HepG2 (cell line): ENCODE measurements around the gene MRPL51. TPM values are rescaled to one million over a fixed set of nuclear protein-coding genes. Genes with fewer than 3 reads are reported as not detected.
A peak's percentile ranks its signal among the peaks of the same experiment; 100 is the strongest.

Source experiments
- CBX1 ChIP-seq: IDR thresholded peaks from one replicate; pipeline ENCODE4 v1.6.1; 2016; ENCODE audit warnings: antibody characterized with exemption, low read depth
- EP300 ChIP-seq, 3 experiments: sonication (generic) in 1 of 3; formaldehyde crosslinking in 1 of 3; IDR thresholded peaks; 2 replicates each; pipeline versions ENCODE4 v1.5.1 to v1.6.1; 2011 to 2020; ENCODE audit warnings: low read depth in 2 of 3, low read length in 2 of 3, borderline replicate concordance in 1 of 3, improper control_type of control experiment in 1 of 3, mild to moderate bottlenecking in 1 of 3, missing genetic modification reagents in 1 of 3, moderate library complexity in 1 of 3
- GTF3A ChIP-seq: sonication (generic); formaldehyde crosslinking; conservative IDR thresholded peaks from 2 replicates; pipeline ENCODE4 v1.4.0; 2020; ENCODE audit warnings: mild to moderate bottlenecking, missing genetic modification reagents
- KDM5B ChIP-seq: sonication (generic); formaldehyde crosslinking; IDR thresholded peaks from 2 replicates; pipeline ENCODE4 v1.4.0; 2020; ENCODE audit warnings: missing genetic modification reagents, mild to moderate bottlenecking, borderline replicate concordance
- MIER3 ChIP-seq: IDR thresholded peaks from 2 replicates; pipeline ENCODE4 v1.6.1; 2016; ENCODE audit warnings: missing compliant biosample characterization, borderline replicate concordance
- MTA1 ChIP-seq: sonication (generic); formaldehyde crosslinking; IDR thresholded peaks from 2 replicates; pipeline ENCODE4 v1.4.0; 2020; ENCODE audit warnings: missing genetic modification reagents, mild to moderate bottlenecking, borderline replicate concordance
- NFATC3 ChIP-seq: sonication (generic); formaldehyde crosslinking; IDR thresholded peaks from 2 replicates; pipeline ENCODE4 v1.5.1; 2020; ENCODE audit warnings: mild to moderate bottlenecking, missing genetic modification reagents
- NR2F1 ChIP-seq, 2 experiments: fragments of 450-650 bp in 1 of 2; formaldehyde crosslinking in 1 of 2; IDR thresholded peaks; 2 replicates each; pipeline versions ENCODE4 v1.5.0 to v1.6.1; 2016 to 2020; ENCODE audit warnings: mild to moderate bottlenecking in 1 of 2, missing compliant biosample characterization in 1 of 2, missing genetic modification reagents in 1 of 2, moderate library complexity in 1 of 2
- SATB2 ChIP-seq: sonication (generic); formaldehyde crosslinking; IDR thresholded peaks from 2 replicates; pipeline ENCODE4 v1.5.0; 2020; ENCODE audit warnings: missing genetic modification reagents
- STAT5B ChIP-seq: sonication (generic); formaldehyde crosslinking; IDR thresholded peaks from 2 replicates; pipeline ENCODE4 v1.4.0; 2020; ENCODE audit warnings: missing genetic modification reagents
- TMF1 ChIP-seq: sonication (generic); formaldehyde crosslinking; IDR thresholded peaks from 2 replicates; pipeline ENCODE4 v1.8.1; 2022; ENCODE audit warnings: low read depth, missing genetic modification reagents
- ZBTB21 ChIP-seq: sonication (generic); formaldehyde crosslinking; IDR thresholded peaks from 2 replicates; pipeline ENCODE4 v1.4.0; 2020; ENCODE audit warnings: missing genetic modification reagents
- ZNF460 ChIP-seq: sonication (generic); formaldehyde crosslinking; IDR thresholded peaks from 2 replicates; pipeline ENCODE4 v1.5.1; 2020; ENCODE audit warnings: missing genetic modification reagents, mild to moderate bottlenecking, borderline replicate concordance
- ZNF567 ChIP-seq: sonication (generic); formaldehyde crosslinking; IDR thresholded peaks from 2 replicates; pipeline ENCODE4 v1.8.1; 2023; ENCODE audit warnings: mild to moderate bottlenecking, missing genetic modification reagents, borderline replicate concordance
- ZNF607 ChIP-seq: sonication (generic); formaldehyde crosslinking; IDR thresholded peaks from 2 replicates; pipeline ENCODE4 v1.5.1; 2020; ENCODE audit warnings: missing genetic modification reagents, mild to moderate bottlenecking, borderline replicate concordance
- ZNF703 ChIP-seq: sonication (generic); formaldehyde crosslinking; IDR thresholded peaks from 2 replicates; pipeline ENCODE4 v1.5.1; 2020; ENCODE audit warnings: missing genetic modification reagents, mild to moderate bottlenecking, moderate library complexity, borderline replicate concordance
- ZNF768 ChIP-seq: sonication (generic); formaldehyde crosslinking; IDR thresholded peaks from 2 replicates; pipeline ENCODE4 v1.4.0; 2020; ENCODE audit warnings: missing genetic modification reagents
- polyA plus RNA-seq, 8 experiments: library from polyadenylated mRNA; depleted of rRNA in 3 of 8; stranded (reverse) in 7 of 8; unstranded in 1 of 8; fragments of >200 nt; fragmentation: Illumina TruSeq in 4 of 8; extraction: Trizol in 4 of 8; gene quantifications; 2 replicates each; pipeline versions ENCODE4 v1.2.1 to v1.2.3, GENCODE V29; 2011 to 2016; ENCODE audit warnings: low read depth in 4 of 8, missing spikeins in 1 of 8, mixed read lengths in 1 of 8; ENCODE audit not compliant: insufficient read depth in 1 of 8
- total RNA-seq, 5 experiments: library from RNA; depleted of rRNA; stranded (reverse); fragments of >200 nt; fragmentation: Illumina TruSeq; extraction: Trizol; gene quantifications; 2 replicates each; pipeline ENCODE4 v1.2.3, GENCODE V29; 2016; ENCODE audit warnings: low read depth in 1 of 5
- TF ChIP-seq, protein P1 (sequence below): conservative IDR thresholded peaks from 2 replicates; pipeline ENCODE4 v1.6.1; 2018; ENCODE audit warnings: missing genetic modification reagents
- TF ChIP-seq, protein P2 (sequence below): sonication (generic); formaldehyde crosslinking; IDR thresholded peaks from 2 replicates; pipeline ENCODE4 v1.5.0; 2020; ENCODE audit warnings: mild to moderate bottlenecking, missing genetic modification reagents
- TF ChIP-seq, protein P3 (sequence below): sonication (generic); formaldehyde crosslinking; IDR thresholded peaks from 2 replicates; pipeline ENCODE4 v1.5.0; 2020; ENCODE audit warnings: missing genetic modification reagents
- TF ChIP-seq, protein P4 (sequence below): sonication (generic); formaldehyde crosslinking; IDR thresholded peaks from 2 replicates; pipeline ENCODE4 v1.8.1; 2023; ENCODE audit warnings: missing genetic modification reagents, inconsistent platforms, borderline replicate concordance
- TF ChIP-seq, protein P5 (sequence below): sonication (generic); formaldehyde crosslinking; IDR thresholded peaks from 2 replicates; pipeline ENCODE4 v1.8.0; 2023; ENCODE audit warnings: mild to moderate bottlenecking, missing genetic modification reagents

MRPL51 gene
- total and polyA plus RNA-seq, 2 of the 13 experiments (the other 11 are each of a cell fraction or from before 2014, with no cell fraction given): 64.8 to 278 TPM

DNA sequence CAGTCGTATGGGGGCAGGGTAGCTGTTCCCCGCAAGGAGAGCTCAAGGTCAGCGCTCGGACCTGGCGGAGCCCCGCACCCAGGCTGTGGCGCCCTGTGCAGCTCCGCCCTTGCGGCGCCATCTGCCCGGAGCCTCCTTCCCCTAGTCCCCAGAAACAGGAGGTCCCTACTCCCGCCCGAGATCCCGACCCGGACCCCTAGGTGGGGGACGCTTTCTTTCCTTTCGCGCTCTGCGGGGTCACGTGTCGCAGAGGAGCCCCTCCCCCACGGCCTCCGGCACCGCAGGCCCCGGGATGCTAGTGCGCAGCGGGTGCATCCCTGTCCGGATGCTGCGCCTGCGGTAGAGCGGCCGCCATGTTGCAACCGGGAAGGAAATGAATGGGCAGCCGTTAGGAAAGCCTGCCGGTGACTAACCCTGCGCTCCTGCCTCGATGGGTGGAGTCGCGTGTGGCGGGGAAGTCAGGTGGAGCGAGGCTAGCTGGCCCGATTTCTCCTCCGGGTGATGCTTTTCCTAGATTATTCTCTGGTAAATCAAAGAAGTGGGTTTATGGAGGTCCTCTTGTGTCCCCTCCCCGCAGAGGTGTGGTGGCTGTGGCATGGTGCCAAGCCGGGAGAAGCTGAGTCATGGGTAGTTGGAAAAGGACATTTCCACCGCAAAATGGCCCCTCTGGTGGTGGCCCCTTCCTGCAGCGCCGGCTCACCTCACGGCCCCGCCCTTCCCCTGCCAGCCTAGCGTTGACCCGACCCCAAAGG is 42.1 kb upstream of the MRPL51 start (continued):
- no peak; the same call in 1 of the 2 replicates for TF ChIP-seq GTF3A
- no peak for TF ChIP-seq CBX1
- no peak for TF ChIP-seq ZNF768 (CRISPR knock-in tag)
- no peak for TF ChIP-seq NFATC3 (CRISPR knock-in tag)
- TF ChIP-seq KDM5B (CRISPR knock-in tag): no peak
- TF ChIP-seq MTA1: no peak
- no peak for TF ChIP-seq TMF1 (CRISPR knock-in tag)
- TF ChIP-seq, protein P1, sequence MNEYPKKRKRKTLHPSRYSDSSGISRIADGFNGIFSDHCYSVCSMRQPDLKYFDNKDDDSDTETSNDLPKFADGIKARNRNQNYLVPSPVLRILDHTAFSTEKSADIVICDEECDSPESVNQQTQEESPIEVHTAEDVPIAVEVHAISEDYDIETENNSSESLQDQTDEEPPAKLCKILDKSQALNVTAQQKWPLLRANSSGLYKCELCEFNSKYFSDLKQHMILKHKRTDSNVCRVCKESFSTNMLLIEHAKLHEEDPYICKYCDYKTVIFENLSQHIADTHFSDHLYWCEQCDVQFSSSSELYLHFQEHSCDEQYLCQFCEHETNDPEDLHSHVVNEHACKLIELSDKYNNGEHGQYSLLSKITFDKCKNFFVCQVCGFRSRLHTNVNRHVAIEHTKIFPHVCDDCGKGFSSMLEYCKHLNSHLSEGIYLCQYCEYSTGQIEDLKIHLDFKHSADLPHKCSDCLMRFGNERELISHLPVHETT (CRISPR knock-in tag): no peak
- TF ChIP-seq NR2F1 (CRISPR knock-in tag; IDR thresholded peaks at IDR 0.05): no peak
- TF ChIP-seq ZNF607: no peak
- no peak for TF ChIP-seq ZNF567 (CRISPR knock-in tag)
- TF ChIP-seq ZNF460: no peak
- TF ChIP-seq, protein P2, sequence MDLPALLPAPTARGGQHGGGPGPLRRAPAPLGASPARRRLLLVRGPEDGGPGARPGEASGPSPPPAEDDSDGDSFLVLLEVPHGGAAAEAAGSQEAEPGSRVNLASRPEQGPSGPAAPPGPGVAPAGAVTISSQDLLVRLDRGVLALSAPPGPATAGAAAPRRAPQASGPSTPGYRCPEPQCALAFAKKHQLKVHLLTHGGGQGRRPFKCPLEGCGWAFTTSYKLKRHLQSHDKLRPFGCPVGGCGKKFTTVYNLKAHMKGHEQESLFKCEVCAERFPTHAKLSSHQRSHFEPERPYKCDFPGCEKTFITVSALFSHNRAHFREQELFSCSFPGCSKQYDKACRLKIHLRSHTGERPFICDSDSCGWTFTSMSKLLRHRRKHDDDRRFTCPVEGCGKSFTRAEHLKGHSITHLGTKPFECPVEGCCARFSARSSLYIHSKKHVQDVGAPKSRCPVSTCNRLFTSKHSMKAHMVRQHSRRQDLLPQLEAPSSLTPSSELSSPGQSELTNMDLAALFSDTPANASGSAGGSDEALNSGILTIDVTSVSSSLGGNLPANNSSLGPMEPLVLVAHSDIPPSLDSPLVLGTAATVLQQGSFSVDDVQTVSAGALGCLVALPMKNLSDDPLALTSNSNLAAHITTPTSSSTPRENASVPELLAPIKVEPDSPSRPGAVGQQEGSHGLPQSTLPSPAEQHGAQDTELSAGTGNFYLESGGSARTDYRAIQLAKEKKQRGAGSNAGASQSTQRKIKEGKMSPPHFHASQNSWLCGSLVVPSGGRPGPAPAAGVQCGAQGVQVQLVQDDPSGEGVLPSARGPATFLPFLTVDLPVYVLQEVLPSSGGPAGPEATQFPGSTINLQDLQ: peak; percentile 26; the same call in 1 of the 2 replicates
- TF ChIP-seq STAT5B: no peak
- TF ChIP-seq, protein P3, sequence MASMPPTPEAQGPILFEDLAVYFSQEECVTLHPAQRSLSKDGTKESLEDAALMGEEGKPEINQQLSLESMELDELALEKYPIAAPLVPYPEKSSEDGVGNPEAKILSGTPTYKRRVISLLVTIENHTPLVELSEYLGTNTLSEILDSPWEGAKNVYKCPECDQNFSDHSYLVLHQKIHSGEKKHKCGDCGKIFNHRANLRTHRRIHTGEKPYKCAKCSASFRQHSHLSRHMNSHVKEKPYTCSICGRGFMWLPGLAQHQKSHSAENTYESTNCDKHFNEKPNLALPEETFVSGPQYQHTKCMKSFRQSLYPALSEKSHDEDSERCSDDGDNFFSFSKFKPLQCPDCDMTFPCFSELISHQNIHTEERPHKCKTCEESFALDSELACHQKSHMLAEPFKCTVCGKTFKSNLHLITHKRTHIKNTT (CRISPR knock-in tag): no peak
- no peak for TF ChIP-seq ZBTB21 (CRISPR knock-in tag)
- no peak for TF ChIP-seq ZNF703 (CRISPR knock-in tag)
- no peak for TF ChIP-seq EP300 (IDR thresholded peaks at IDR 0.05; ENCODE audit: low read depth in 2 of 2, low read length in 2 of 2)
- no peak for TF ChIP-seq EP300 (CRISPR knock-in tag; IDR thresholded peaks at IDR 0.05; ENCODE audit: borderline replicate concordance)
- no peak for TF ChIP-seq SATB2 (CRISPR knock-in tag)
- TF ChIP-seq, protein P4, sequence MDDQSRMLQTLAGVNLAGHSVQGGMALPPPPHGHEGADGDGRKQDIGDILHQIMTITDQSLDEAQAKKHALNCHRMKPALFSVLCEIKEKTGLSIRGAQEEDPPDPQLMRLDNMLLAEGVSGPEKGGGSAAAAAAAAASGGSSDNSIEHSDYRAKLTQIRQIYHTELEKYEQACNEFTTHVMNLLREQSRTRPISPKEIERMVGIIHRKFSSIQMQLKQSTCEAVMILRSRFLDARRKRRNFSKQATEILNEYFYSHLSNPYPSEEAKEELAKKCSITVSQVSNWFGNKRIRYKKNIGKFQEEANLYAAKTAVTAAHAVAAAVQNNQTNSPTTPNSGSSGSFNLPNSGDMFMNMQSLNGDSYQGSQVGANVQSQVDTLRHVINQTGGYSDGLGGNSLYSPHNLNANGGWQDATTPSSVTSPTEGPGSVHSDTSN (CRISPR knock-in tag): no peak; the same call in 1 of the 2 replicates
- TF ChIP-seq, protein P5, sequence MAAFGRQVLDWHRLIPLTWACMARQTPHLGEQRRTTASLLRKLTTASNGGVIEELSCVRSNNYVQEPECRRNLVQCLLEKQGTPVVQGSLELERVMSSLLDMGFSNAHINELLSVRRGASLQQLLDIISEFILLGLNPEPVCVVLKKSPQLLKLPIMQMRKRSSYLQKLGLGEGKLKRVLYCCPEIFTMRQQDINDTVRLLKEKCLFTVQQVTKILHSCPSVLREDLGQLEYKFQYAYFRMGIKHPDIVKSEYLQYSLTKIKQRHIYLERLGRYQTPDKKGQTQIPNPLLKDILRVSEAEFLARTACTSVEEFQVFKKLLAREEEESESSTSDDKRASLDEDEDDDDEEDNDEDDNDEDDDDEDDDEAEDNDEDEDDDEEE: no peak
- no peak for TF ChIP-seq MIER3
